ENCODE measurements around the gene IFIT5. TPM values are rescaled to one million over a fixed set of nuclear protein-coding genes. Genes with fewer than 3 reads are reported as not detected.

The IFIT5 gene
- polyA plus RNA-seq, 1 donor (not counting 4 experiments of a cell fraction or from before 2014, with no cell fraction given) = 15.8 TPM

DNA sequence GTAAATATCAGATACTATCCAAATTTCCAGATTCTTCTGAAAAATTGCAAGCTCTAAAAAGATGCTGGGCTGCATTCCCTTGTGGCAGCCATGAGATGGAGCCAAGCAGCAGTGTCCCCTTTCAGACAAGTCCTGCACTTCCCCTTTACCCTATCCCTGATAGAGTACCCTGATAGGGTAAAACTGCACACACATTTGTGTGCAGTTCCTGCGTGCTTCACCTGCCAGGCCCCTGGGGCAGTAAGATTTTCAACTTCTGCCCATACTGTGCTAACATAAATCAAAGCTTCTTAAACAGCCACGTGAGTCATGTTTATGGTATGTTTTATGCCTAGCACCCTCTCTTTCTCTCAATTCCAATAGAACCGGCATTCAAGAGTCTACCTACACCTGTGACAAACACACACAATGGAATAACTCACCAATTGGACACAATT, 52.2 kb downstream of the IFIT5 start:
- no peaks in the 10 kb centered on the region for H3K36me3 ChIP-seq (ENCODE audit: control insufficient read depth in 2 of 2, extremely low read depth in 1 of 2, insufficient read depth in 2 of 2, low read length in 2 of 2)
- no peaks in the 10 kb centered on the region for H3K9me1 ChIP-seq (ENCODE audit: control insufficient read depth, extremely low read depth, insufficient read depth, low read length)
- H3K79me2 ChIP-seq (ENCODE audit: control insufficient read depth, insufficient read depth, low read length) = no peaks in the 10 kb centered on the region
- H4K20me1 ChIP-seq (ENCODE audit: control insufficient read depth, extremely low read depth, insufficient read depth, low read length) = no peaks in the 10 kb centered on the region
- peak; percentile 98 for FAIRE-seq
- peaks cover 45% of the 10 kb centered on the region for H3K4me1 ChIP-seq (ENCODE audit: control insufficient read depth, extremely low read depth, insufficient read depth, low read length)
- no peaks in the 10 kb centered on the region for H3K9me3 ChIP-seq (ENCODE audit: control insufficient read depth, low read depth, low read length)
- no peak for TF ChIP-seq EZH2 (IDR thresholded peaks at IDR 0.05; ENCODE audit: low read length)
- TF ChIP-seq, protein P1, sequence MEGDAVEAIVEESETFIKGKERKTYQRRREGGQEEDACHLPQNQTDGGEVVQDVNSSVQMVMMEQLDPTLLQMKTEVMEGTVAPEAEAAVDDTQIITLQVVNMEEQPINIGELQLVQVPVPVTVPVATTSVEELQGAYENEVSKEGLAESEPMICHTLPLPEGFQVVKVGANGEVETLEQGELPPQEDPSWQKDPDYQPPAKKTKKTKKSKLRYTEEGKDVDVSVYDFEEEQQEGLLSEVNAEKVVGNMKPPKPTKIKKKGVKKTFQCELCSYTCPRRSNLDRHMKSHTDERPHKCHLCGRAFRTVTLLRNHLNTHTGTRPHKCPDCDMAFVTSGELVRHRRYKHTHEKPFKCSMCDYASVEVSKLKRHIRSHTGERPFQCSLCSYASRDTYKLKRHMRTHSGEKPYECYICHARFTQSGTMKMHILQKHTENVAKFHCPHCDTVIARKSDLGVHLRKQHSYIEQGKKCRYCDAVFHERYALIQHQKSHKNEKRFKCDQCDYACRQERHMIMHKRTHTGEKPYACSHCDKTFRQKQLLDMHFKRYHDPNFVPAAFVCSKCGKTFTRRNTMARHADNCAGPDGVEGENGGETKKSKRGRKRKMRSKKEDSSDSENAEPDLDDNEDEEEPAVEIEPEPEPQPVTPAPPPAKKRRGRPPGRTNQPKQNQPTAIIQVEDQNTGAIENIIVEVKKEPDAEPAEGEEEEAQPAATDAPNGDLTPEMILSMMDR (optimal IDR thresholded peaks at IDR 0.05 in 1 of 3, IDR thresholded peaks at IDR 0.05 in 1 of 3, conservative IDR thresholded peaks at IDR 0.05 in 1 of 3; ENCODE audit: extremely low read depth in 1 of 3, insufficient read depth in 2 of 3, low read length in 3 of 3) = peak; percentile 42 to 77 (median 54)
- H3K4me2 ChIP-seq (ENCODE audit: control insufficient read depth, extremely low read depth, insufficient read depth, low read depth, low read length) = peak overlapping the region; percentile 44
- H3K27me3 ChIP-seq (ENCODE audit: control insufficient read depth, extremely low read depth, insufficient read depth, low read length) = no peaks in the 10 kb centered on the region
- H3K9ac ChIP-seq (ENCODE audit: control insufficient read depth, extremely low read depth, insufficient read depth, low read length) = no peak overlapping the region
- H3K27ac ChIP-seq (ENCODE audit: control insufficient read depth, insufficient read depth, low read length) = no peak overlapping the region
- peak; percentile 89 for DNase-seq (ENCODE audit: low read depth, low spot score)
- H2AFZ ChIP-seq (ENCODE audit: control insufficient read depth, low read length) = no peak overlapping the region
- no peak overlapping the region for H3K4me3 ChIP-seq (ENCODE audit: control insufficient read depth in 2 of 3, extremely low read depth in 1 of 3, insufficient read depth in 2 of 3, low read depth in 1 of 3, low read length in 3 of 3)
- dilution Hi-C loops (cut with MboI; ENCODE audit: extremely low pct_ligation_motif_present, low sequenced_read_pairs) = no loop called here

DNA sequence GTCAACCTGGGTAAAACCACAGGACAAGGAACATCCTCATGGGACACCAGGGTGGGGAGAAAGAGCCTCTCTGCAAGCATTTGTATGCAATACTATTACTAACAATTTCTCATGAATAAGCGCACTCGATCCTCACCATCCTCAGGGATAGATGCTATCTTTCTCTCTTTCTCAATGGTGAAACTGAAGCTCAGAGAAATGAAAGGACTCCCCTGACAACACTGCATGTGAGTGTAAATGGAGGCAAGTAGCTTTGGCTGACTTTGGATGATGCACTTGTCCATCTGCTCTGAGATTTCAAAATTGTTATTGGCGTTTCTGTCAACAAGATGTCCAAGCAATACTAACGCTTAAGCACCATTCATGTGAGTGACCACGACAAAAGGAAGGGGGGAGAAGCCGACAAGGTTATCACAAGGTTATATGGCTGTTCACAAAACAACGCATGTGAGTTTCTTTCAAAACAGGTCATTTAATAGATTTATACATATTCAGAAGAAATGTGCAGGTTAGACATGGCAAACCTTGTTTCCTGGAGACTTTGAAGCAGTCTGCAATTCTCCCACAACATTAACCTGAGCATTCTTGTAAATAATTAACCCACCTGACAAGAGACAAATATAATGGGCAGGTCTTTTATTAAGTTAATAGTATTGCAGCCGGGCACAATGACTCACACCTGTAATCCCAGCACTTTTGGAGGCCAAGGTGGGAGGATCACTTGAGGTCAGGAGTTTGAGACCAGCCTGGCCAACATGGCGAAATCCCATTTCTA, 54.0 kb downstream of the IFIT5 start:
- H3K79me2 ChIP-seq (ENCODE audit: control insufficient read depth, insufficient read depth, low read length) = no peaks in the 10 kb centered on the region
- no peak overlapping the region for H2AFZ ChIP-seq (ENCODE audit: control insufficient read depth, low read length)
- no peaks in the 10 kb centered on the region for H3K9me3 ChIP-seq (ENCODE audit: control insufficient read depth, low read depth, low read length)
- no peaks in the 10 kb centered on the region for H4K20me1 ChIP-seq (ENCODE audit: control insufficient read depth, extremely low read depth, insufficient read depth, low read length)
- no peak for DNase-seq (ENCODE audit: low read depth, low spot score)
- dilution Hi-C loops (cut with MboI; ENCODE audit: extremely low pct_ligation_motif_present, low sequenced_read_pairs) = no loop called here
- no peaks in the 10 kb centered on the region for H3K9me1 ChIP-seq (ENCODE audit: control insufficient read depth, extremely low read depth, insufficient read depth, low read length)
- no peaks in the 10 kb centered on the region for H3K36me3 ChIP-seq (ENCODE audit: control insufficient read depth in 2 of 2, extremely low read depth in 1 of 2, insufficient read depth in 2 of 2, low read length in 2 of 2)
- H3K27ac ChIP-seq (ENCODE audit: control insufficient read depth, insufficient read depth, low read length) = no peak overlapping the region
- H3K9ac ChIP-seq (ENCODE audit: control insufficient read depth, extremely low read depth, insufficient read depth, low read length) = no peak overlapping the region
- H3K4me3 ChIP-seq (ENCODE audit: control insufficient read depth in 2 of 3, extremely low read depth in 1 of 3, insufficient read depth in 2 of 3, low read depth in 1 of 3, low read length in 3 of 3) = no peak overlapping the region
- H3K4me1 ChIP-seq (ENCODE audit: control insufficient read depth, extremely low read depth, insufficient read depth, low read length) = peaks cover 45% of the 10 kb centered on the region
- H3K4me2 ChIP-seq (ENCODE audit: control insufficient read depth, extremely low read depth, insufficient read depth, low read depth, low read length) = no peak overlapping the region
- no peaks in the 10 kb centered on the region for H3K27me3 ChIP-seq (ENCODE audit: control insufficient read depth, extremely low read depth, insufficient read depth, low read length)
- no peak for TF ChIP-seq EZH2 (IDR thresholded peaks at IDR 0.05; ENCODE audit: low read length)
- TF ChIP-seq, protein P1 (optimal IDR thresholded peaks at IDR 0.05 in 1 of 3, IDR thresholded peaks at IDR 0.05 in 1 of 3, conservative IDR thresholded peaks at IDR 0.05 in 1 of 3; ENCODE audit: extremely low read depth in 1 of 3, insufficient read depth in 2 of 3, low read length in 3 of 3) = no peak
- FAIRE-seq = no peak
